GM12872 (cell line): ENCODE results near the gene PLCH1.

Source experiments
- TF ChIP-seq, protein P1 (sequence below): IDR thresholded peaks from 3 replicates; pipeline ENCODE4 v1.5.1; 2011; ENCODE audit warnings: low read depth, mild to moderate bottlenecking, low read length, moderate library complexity; ENCODE audit not compliant: insufficient read depth

Gene PLCH1

DNA sequence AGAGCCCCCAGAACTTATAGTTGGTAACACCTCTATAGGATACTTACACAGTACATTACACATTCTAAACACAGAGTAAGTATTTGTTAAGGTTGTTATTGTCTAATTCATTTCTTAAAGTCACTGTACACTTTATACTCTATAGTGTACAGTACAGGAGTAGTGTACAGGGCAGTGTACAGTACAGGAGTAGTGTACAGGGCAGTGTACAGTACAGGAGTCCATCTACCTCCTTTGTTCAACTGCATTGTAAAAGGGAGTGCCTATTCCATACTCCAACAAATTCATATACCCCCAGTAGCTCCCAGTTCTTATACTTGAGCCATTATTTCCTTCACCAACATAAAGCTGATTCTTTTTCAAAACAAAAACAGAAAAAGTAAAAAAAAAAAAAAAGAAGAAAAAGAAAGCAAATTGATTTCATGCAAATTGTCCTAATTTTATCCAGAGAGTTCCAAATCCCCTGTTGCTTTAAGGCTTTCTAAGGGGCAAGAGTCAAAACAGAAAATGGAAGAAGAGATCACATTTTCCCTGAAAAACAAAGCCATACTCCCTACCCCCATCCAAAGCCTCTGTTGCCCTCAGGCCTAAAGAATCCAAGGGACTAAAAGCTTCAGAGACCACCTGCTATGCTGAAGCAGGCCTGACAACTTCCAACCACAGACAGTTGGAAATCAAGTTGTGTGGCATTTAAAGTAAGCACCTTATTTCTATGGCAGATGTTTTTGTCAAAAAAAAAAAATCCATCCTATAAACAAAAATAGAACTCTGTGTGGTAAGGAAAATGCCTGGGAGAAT is 125.6 kb downstream of the PLCH1 start:
- TF ChIP-seq, protein P1, sequence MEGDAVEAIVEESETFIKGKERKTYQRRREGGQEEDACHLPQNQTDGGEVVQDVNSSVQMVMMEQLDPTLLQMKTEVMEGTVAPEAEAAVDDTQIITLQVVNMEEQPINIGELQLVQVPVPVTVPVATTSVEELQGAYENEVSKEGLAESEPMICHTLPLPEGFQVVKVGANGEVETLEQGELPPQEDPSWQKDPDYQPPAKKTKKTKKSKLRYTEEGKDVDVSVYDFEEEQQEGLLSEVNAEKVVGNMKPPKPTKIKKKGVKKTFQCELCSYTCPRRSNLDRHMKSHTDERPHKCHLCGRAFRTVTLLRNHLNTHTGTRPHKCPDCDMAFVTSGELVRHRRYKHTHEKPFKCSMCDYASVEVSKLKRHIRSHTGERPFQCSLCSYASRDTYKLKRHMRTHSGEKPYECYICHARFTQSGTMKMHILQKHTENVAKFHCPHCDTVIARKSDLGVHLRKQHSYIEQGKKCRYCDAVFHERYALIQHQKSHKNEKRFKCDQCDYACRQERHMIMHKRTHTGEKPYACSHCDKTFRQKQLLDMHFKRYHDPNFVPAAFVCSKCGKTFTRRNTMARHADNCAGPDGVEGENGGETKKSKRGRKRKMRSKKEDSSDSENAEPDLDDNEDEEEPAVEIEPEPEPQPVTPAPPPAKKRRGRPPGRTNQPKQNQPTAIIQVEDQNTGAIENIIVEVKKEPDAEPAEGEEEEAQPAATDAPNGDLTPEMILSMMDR, result no peak

DNA sequence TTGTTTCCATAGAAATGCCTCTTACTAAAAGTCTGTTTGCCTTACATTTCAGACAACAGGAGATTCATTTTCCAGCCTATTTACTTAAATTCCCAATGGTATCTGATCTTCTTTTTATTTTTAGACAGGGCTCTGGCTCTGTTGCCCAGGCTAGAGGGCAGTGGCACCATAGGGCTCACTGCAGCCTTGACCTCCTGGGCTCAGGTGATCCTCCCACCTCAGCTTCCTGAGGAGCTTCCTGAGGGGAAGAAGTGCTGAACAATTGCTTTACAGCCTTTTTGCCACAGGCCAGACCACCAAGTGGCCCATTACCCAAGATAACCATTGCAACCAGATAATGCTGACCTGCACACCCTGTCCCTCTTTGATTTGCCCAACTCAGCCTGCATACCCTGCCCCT is 126.3 kb downstream of the PLCH1 start:
- TF ChIP-seq, protein P1, result no peak

DNA sequence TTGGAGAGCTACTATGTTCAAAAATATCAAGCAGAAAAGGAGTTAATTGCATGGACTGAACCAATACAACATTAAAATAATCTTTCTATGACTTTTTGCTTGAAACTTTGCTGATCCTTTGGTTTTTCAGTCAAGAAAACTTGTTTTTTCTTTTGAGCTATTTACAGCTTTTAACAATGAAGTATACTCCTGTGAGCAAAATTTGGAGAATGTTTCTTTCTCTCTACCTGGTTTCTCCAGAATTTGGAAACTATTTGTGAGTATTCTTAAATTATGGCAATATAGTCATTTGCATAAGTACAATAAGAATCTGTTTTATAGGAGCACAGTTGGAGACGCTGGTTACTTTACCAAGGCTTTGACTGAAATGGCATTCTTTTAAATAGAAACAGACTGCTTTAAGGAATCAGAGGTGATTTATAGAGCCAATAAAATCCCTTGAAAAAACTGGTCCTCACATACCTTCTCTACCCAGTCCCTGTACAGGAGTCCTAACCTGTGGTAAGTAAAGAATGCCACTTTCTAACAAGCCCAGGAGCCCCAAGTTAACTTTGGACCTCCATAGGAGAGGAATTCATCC is 127.4 kb downstream of the PLCH1 start:
- TF ChIP-seq, protein P1, result no peak

DNA sequence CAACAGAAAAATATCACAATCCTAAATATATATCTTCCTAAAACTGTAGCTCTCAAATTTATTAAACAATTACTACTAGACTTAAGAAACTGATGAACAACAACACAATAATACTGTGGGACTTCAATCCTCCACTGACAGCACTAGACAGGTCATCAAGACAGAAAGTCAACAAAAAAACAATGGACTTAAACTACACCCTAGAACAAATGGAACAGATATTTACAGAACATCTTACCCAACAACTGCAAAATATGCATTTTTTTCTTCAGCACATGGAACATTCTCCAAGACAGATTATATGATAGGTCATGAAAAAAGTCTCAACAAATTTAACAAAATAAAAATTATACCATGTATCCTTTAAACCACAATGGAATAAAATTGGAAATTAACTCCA is 133.4 kb downstream of the PLCH1 start:
- TF ChIP-seq, protein P1, result no peak

DNA sequence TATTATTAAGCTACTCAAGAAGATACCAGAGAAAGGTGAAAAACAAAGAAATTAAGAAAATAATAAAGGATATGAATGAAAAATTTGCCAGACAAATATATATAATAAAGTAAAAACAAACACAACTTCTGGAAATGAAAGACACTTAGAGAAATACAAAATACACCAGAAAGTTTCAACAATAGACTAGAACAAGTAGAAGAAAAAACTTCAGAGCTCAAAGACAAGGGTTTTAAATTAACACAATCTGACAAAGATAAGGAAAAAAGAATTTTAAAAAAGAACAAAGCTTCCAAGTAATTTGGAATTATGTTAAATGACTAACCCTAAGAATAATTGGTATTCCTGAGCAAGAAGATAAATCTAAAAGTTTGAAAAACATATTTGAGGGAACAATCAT is 135.3 kb downstream of the PLCH1 start:
- TF ChIP-seq, protein P1, result no peak

DNA sequence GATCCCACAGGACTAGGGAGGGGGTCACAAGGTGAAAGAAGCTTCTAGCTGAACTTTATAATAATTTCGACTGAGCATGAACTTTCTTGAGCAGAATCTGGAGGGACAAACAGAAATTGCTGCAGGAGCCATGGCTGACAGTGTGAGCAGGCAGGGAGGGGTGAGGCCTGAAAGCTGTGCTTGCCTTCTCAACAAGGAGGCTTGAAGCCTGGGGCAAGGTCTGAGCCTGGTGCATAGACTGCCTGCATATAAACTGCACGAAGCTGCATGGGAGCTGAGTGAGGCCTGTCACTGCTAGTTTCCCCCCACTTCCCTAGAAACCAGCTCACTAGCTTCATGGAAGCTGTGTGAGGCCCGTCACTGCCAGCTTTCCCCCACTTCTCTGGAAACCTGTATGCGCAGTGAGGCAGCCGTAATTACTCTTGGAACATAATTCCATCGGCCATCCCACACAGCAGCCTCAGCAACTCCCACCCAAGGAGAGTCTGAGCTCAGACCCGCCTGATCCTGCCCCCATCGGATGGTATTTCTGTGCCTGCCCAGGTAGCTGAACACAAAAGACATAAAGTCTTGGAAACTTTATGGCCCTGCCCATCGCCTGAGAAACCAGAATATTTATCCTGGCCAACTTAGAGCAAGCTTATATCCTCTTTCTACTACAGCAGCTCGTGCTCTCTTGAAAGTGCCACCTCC is 136.5 kb downstream of the PLCH1 start:
- TF ChIP-seq, protein P1, result no peak

DNA sequence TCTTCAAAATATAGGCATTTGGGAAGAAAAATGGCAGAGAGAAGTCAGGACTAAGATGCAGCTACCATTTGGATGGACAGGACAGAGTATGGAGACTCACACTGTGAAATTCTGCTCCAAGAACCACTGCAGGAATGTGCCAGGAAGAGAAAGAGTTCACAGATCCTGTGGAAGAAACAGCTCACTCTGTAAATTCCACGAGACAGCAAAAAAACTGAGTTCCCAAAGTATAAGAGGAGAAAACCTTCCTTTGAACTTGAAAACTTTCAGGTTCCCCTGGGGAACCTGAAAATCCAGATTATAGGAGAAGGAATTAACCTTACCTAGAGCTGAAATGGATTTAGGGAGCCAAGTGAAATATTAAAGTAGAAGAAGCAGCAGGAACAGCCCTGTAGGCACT is 137.1 kb downstream of the PLCH1 start:
- TF ChIP-seq, protein P1, result no peak
